GM12872 (cell line): Measurements from ENCODE around the gene ALPL.

Source experiments
- TF ChIP-seq, protein P1 (sequence below): IDR thresholded peaks from 3 replicates; pipeline ENCODE4 v1.5.1; 2011; ENCODE audit warnings: low read depth, mild to moderate bottlenecking, low read length, moderate library complexity; ENCODE audit not compliant: insufficient read depth

Gene ALPL

DNA sequence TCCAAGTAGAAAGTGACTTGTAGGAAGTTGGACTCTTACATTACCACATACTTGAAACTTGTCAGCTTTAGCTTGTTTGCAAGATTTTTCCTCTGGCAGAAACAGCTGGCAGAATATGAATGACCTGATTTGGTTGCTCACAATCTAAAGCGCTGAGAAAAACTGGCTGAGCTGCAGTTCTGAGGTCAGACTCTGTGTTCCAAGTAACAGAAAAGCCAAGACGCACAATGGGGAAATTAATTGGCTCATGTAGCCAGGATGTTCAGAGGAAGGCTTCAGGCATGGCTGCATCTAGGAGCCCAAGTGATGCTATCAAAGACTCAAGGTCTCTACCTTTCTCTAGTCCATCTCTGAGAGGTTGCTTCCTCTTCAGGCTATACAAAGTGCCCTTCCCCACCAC lies 27.0 kb downstream of the ALPL start:
- TF ChIP-seq, protein P1, sequence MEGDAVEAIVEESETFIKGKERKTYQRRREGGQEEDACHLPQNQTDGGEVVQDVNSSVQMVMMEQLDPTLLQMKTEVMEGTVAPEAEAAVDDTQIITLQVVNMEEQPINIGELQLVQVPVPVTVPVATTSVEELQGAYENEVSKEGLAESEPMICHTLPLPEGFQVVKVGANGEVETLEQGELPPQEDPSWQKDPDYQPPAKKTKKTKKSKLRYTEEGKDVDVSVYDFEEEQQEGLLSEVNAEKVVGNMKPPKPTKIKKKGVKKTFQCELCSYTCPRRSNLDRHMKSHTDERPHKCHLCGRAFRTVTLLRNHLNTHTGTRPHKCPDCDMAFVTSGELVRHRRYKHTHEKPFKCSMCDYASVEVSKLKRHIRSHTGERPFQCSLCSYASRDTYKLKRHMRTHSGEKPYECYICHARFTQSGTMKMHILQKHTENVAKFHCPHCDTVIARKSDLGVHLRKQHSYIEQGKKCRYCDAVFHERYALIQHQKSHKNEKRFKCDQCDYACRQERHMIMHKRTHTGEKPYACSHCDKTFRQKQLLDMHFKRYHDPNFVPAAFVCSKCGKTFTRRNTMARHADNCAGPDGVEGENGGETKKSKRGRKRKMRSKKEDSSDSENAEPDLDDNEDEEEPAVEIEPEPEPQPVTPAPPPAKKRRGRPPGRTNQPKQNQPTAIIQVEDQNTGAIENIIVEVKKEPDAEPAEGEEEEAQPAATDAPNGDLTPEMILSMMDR: no peak

DNA sequence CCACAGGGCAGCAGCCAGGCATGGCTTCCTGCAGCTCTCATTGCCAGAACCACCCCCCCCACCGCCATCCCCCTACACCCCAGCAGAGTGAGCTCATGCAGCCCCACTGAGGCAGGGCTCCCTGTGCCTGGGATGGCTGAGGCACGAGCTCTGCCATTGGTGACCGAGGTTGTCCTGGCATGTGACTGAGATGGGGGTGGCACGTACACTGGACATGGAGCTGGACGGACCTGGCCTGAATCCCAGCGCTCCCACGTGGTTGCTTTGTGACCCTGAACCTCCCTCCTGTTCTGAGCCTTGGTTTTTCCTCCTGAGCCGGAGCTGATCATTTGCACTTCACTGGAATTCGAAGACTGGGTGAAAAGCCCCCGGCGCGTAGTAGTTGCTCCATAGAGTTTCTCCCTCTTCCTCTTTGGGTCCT lies 28.3 kb downstream of the ALPL start:
- TF ChIP-seq, protein P1: no peak

DNA sequence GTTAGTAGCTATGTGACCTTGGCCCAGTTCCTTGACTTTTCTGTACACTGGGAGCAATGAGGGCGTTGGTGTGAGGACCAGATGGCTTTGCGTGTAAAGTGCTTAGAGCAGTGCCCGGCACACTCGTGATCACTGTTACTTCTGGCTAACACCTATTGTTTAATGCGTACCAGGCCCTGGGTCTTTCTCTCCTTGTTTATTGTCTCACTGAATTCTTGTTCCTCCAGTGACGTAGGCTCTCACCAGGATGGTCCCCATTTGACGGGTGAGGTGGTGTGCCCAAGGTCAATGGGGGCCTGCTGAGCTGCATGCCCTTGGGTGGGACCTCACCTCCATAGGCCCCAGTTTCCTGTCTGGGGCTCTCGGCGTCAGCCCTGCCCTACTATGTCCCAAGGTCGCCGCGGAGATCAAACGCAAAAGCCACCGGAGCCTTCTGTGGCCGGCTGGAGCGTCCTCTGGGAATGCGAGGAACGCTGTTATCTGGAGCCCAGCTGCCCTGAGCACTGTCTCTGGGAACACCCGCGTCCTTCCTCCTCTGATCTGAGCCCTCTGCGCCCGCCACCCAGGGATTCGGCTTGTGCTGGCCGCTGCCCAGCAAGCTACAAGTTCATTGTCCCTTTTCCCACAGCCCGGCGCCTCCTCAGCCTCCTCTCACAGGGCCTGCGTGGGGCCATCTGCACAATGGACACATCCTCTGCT lies 28.9 kb downstream of the ALPL start:
- TF ChIP-seq, protein P1: no peak

DNA sequence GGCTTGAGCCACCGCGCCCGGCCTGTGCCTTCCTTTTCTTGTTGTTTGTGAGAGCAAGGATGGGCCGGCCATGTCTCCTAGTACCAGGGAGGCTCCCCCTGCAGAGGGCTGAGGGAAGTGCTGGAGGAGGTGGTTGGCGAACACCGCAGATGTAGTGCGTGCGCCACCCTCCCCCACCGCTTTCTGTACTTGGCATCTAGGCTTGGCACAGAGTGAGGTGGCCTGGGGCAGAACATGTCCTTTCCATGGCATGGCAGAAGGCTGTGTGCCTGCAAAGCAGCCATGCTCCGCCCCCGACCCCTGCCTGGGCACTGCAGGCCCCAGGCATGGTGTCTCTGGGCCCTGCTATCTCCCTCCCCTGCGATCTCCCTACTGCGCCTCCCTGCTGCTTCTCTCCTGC lies 30.7 kb downstream of the ALPL start:
- TF ChIP-seq, protein P1: no peak

DNA sequence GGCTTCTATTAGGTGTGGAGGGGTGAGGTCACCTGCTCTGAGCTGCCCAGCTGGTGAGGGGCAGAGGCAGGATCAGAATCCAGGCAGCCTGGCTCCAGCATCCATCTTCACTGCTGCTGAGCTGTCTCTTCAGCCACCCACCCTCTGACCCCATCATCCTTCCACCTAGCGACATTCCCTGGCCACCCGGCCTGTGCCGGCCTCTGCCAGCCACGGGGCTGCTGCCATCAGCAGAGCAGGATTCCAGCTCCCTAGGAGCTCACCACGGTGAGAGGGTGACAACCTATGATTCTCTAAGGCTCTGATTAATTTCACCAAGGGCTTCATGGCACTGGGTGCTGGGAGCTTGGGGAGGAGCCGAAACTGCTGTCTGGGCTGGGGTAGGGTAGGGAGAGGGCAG lies 32.1 kb downstream of the ALPL start:
- TF ChIP-seq, protein P1: no peak

DNA sequence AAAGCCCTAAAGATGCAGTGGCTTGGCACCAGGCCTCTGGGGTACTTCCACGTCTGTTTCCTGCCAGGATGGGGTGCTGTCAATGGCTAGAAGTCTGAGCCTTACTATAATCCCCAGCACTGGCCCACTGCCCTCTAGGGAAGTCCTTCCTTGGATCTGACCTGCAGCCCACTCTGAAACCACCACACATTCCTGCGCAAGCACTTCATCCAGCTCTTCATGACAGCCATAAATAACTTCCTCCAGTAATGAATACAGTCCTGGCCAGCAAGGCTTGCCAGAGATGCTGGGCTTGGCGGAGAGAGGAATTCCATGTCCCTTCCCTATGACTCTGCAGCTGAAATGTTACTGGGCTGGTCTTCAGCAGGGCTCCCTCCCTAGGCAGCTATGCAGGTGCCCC lies 32.6 kb downstream of the ALPL start:
- TF ChIP-seq, protein P1: no peak

DNA sequence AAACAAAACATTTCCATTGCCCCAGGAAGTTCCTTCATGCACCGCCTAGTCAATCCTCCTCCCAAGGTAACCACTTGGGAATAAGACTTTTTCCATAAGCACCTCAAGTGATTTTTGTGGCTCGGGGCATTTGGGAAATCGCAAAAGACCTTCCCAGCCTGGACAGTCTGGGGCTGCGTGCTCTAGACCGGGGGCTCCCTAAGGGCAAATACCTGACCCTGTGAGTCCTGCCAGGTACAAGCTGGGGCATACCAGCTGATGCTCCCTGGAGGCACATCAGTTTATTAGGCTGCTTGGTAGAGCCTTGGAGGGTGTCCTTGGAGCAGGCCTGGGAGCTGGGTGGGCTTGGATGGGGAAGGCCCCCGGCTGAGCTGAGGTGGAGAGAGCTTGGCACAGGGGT lies 34.4 kb downstream of the ALPL start:
- TF ChIP-seq, protein P1: no peak
